HepG2 (cell line): Measurements from ENCODE around the gene ZFR2. TPM values are rescaled to one million over a fixed set of nuclear protein-coding genes. Genes with fewer than 3 reads are reported as not detected.

Experiments used
- ATAC-seq: fragments of 200-7000 bp; cut with Tn5 transposase; 3 replicates; pipeline ENCODE4 v1.9.1; 2020; ENCODE audit warnings: mild to moderate bottlenecking, moderate library complexity
- BruUV-seq: library from RNA; stranded (reverse); fragments of 400-500 nt; replicated peaks from 2 replicates; lab custom pipeline; 2021; lab: Mats Ljungman, UMichigan
- CTCF ChIA-PET: fragments of 300-600 bp; formaldehyde crosslinking; extraction: SDS; loops from one replicate; lab custom pipeline; 2021; ENCODE audit warnings: low total read pairs, inconsistent platforms, low intra/inter-chr PET ratio; lab: Yijun Ruan, JAX
- POLR2A ChIA-PET: fragments of 350-600 bp; sonication (Branson Sonifier 250); formaldehyde crosslinking; loops from one replicate; lab custom pipeline; 2020; ENCODE audit warnings: antibody characterized with exemption, inconsistent platforms; lab: Yijun Ruan, JAX
- DNase-seq: peaks from one replicate; pipeline ENCODE4 v3.0.0-alpha.2; 2015; ENCODE audit warnings: low spot score
- FAIRE-seq: peaks from 3 replicates; lab custom pipeline; 2011; peaks lifted over from hg19 to GRCh38; lab: Jason Lieb, UNC
- H2AFZ ChIP-seq: one replicate; pipeline ENCODE4 v1.6.1; 2011; ENCODE audit warnings: low read length, inconsistent platforms
- H3K27ac ChIP-seq: fragments of 300-600 bp; 3 replicates; pipeline ENCODE4 v1.8.0; 2011; ENCODE audit warnings: mixed run types, mild to moderate bottlenecking, mixed read lengths, low read length, inconsistent platforms; ENCODE audit not compliant: insufficient read depth; ENCODE audit errors: extremely low read length
- H3K27me3 ChIP-seq, 2 experiments: fragments of 200-600 bp in 1 of 2; 2 replicates in 1 of 2; 3 replicates in 1 of 2; pipeline versions ENCODE4 v1.6.0 to v1.8.0; 2011; ENCODE audit warnings: low read length in 2 of 2, mild to moderate bottlenecking in 2 of 2, moderate library complexity in 2 of 2, inconsistent platforms in 1 of 2; ENCODE audit not compliant: insufficient read depth in 2 of 2, control insufficient read depth in 1 of 2
- H3K36me3 ChIP-seq, 2 experiments: fragments of 200-600 bp in 1 of 2; replicated peaks in 1 of 2; 2 replicates in 1 of 2; 3 replicates in 1 of 2; pipeline versions ENCODE4 v1.5.1 to v1.8.0; 2011; ENCODE audit warnings: low read length in 2 of 2, inconsistent platforms in 1 of 2; ENCODE audit not compliant: insufficient read depth in 2 of 2, control insufficient read depth in 1 of 2
- H3K4me1 ChIP-seq: 2 replicates; pipeline ENCODE4 v1.5.1; 2012; ENCODE audit warnings: low read length, inconsistent platforms; ENCODE audit not compliant: insufficient read depth
- H3K4me2 ChIP-seq: 2 replicates; pipeline ENCODE4 v1.6.0; 2011; ENCODE audit warnings: low read depth, low read length, inconsistent platforms
- H3K4me3 ChIP-seq, 3 experiments: fragments of 200-600 bp in 1 of 3; sonication (generic), shearing (Covaris generic) in 1 of 3; replicated peaks in 1 of 3; 2 replicates each; pipeline ENCODE4 v1.5.1; 2011 to 2016; ENCODE audit warnings: low read length in 3 of 3, inconsistent platforms in 2 of 3, low read depth in 2 of 3, mild to moderate bottlenecking in 2 of 3, control low read depth in 1 of 3, mixed read lengths in 1 of 3; ENCODE audit not compliant: insufficient read depth in 1 of 3
- H3K79me2 ChIP-seq: one replicate; pipeline ENCODE4 v1.6.1; 2011; ENCODE audit warnings: low read length, inconsistent platforms; ENCODE audit not compliant: insufficient read depth
- H3K9ac ChIP-seq: 2 replicates; pipeline ENCODE4 v1.6.0; 2011; ENCODE audit warnings: mild to moderate bottlenecking, low read depth, low read length, inconsistent platforms; ENCODE audit not compliant: insufficient read depth
- H3K9me3 ChIP-seq: 2 replicates; pipeline ENCODE4 v1.5.1; 2012; ENCODE audit warnings: mild to moderate bottlenecking, low read length
- H4K20me1 ChIP-seq: 2 replicates; pipeline ENCODE4 v1.6.0; 2011; ENCODE audit warnings: inconsistent platforms, mild to moderate bottlenecking, low read length, moderate library complexity; ENCODE audit not compliant: insufficient read depth
- HNRNPL ChIP-seq: fragments of 200-400 bp; formaldehyde crosslinking; IDR thresholded peaks from 2 replicates; pipeline ENCODE4 v1.6.1; 2017; ENCODE audit warnings: mild to moderate bottlenecking, low read depth, low read length
- ZNF121 ChIP-seq: sonication (generic); formaldehyde crosslinking; IDR thresholded peaks from 2 replicates; pipeline ENCODE4 v1.5.0; 2020; ENCODE audit warnings: mild to moderate bottlenecking, missing genetic modification reagents
- ZNF18 ChIP-seq: sonication (generic); formaldehyde crosslinking; IDR thresholded peaks from 2 replicates; pipeline ENCODE4 v1.8.0; 2022; ENCODE audit warnings: mild to moderate bottlenecking, missing genetic modification reagents; ENCODE audit not compliant: insufficient replicate concordance
- WGBS: methylation state at CpG from one replicate; pipeline ENCODE4 v1.1.6; 2017; ENCODE audit warnings: low lambda C conversion rate; 5-methylcytosine and 5-hydroxymethylcytosine counted together
- in situ Hi-C: cut with HindIII; loops from 2 replicates; pipeline ENCODE4 v1.10.0; 2017; ENCODE audit warnings: low pct_unique_long_range_greater_than_20kb; ENCODE audit not compliant: extremely low pct_ligation_motif_present
- intact Hi-C: fragments of 100-400 bp; cut with micrococcal nuclease; formaldehyde crosslinking; loops from one replicate; pipeline ENCODE4 v1.10.0; 2022; ENCODE audit not compliant: unreplicated experiment
- polyA plus RNA-seq, 8 experiments: library from polyadenylated mRNA; depleted of rRNA in 3 of 8; stranded (reverse) in 7 of 8; unstranded in 1 of 8; fragments of >200 nt; fragmentation: Illumina TruSeq in 4 of 8; extraction: Trizol in 4 of 8; gene quantifications; 2 replicates each; pipeline versions ENCODE4 v1.2.1 to v1.2.3, GENCODE V29; 2011 to 2016; ENCODE audit warnings: low read depth in 4 of 8, missing spikeins in 1 of 8, mixed read lengths in 1 of 8; ENCODE audit not compliant: insufficient read depth in 1 of 8
- total RNA-seq, 5 experiments: library from RNA; depleted of rRNA; stranded (reverse); fragments of >200 nt; fragmentation: Illumina TruSeq; extraction: Trizol; gene quantifications; 2 replicates each; pipeline ENCODE4 v1.2.3, GENCODE V29; 2016; ENCODE audit warnings: low read depth in 1 of 5

The ZFR2 gene
- total and polyA plus RNA-seq, 2 of the 13 experiments (the other 11 are each of a cell fraction or from before 2014, with no cell fraction given) = 0.37 to 0.69 TPM

GRCh38 chr19:3897936-3898335, 29.1 kb upstream of the ZFR2 start:
- ChIA-PET POLR2A (no interaction called here), CTCF (no interaction called here)
- H3K36me3 ChIP-seq = no peaks in the 10 kb centered on the region
- no peaks in the 10 kb centered on the region for H3K9me3 ChIP-seq
- H3K27ac ChIP-seq = no peak overlapping the region
- H3K79me2 ChIP-seq = no peaks in the 10 kb centered on the region
- no TSS peak for BruUV-seq
- ATAC-seq = no peak
- 0 out of 2 replicates have a peak, but pooled peaks cover 7% of the 10 kb centered on the region for H3K4me1 ChIP-seq
- H3K27me3 ChIP-seq = peaks cover 0 to 14% of the 10 kb centered on the region in 2 experiments; a peak in 1 of 5 replicates
- in situ Hi-C loops = no loop called here
- no peaks in the 10 kb centered on the region for H4K20me1 ChIP-seq
- H2AFZ ChIP-seq = no peak overlapping the region
- DNase-seq = no peak
- H3K9ac ChIP-seq = no peak overlapping the region
- intact Hi-C loops = no loop called here
- no peak overlapping the region for H3K4me2 ChIP-seq
- WGBS = 30% methylated on average over 4 of the region's 4 CpGs
- no peak for TF ChIP-seq ZNF18 (CRISPR knock-in tag)
- TF ChIP-seq, all 625 proteins: peak for 0
- no peak for FAIRE-seq
- no peak overlapping the region for H3K4me3 ChIP-seq

GRCh38 chr19:3895788-3896187, 26.9 kb upstream of the ZFR2 start:
- Histone ChIP-seq H3K27ac (no peak overlapping the region), H3K36me3 (no peaks in the 10 kb centered on the region), H3K4me1 (0 out of 2 replicates have a peak, but pooled peaks cover 7% of the 10 kb centered on the region), H2AFZ (no peak overlapping the region), H3K9ac (no peak overlapping the region), H3K4me2 (no peak overlapping the region), H3K27me3 (peaks cover 1 to 6% of the 10 kb centered on the region in 2 experiments; a peak in 2 of 5 replicates), H4K20me1 (no peaks in the 10 kb centered on the region), H3K9me3 (no peaks in the 10 kb centered on the region), H3K4me3 (no peak overlapping the region), H3K79me2 (no peaks in the 10 kb centered on the region)
- FAIRE-seq = no peak
- no peak for ATAC-seq
- BruUV-seq = no TSS peak
- no peak for DNase-seq
- intact Hi-C loops = no loop called here
- WGBS = 43% methylated on average over 5 of the region's 5 CpGs
- TF ChIP-seq HNRNPL (no peak), ZNF121 (peak; percentile 57; the same call in 1 of the 2 replicates)
- CTCF ChIA-PET = no interaction called here
- in situ Hi-C loops = no loop called here
- POLR2A ChIA-PET = interaction anchor here (0.7 kb wide), 1 partner anchor 314 kb away, joined by 3 read pairs; no protein-coding TSS in a partner anchor
